ENCODE data around the gene RAB11FIP4. TPM values are rescaled to one million over a fixed set of nuclear protein-coding genes. Genes with fewer than 3 reads are reported as not detected.
A peak's percentile ranks its signal among the peaks of the same experiment; 100 is the strongest.

RAB11FIP4 gene
- total and polyA plus RNA-seq, 7 experiments from 2014 or later, result 16.1 to 82.4 (median 55.1) TPM

GRCh38 chr17:31443386-31443785 lies 51.9 kb downstream of the RAB11FIP4 start:
- H3K27ac Mint-ChIP-seq, result no peak overlapping the region
- Histone ChIP-seq H3K27me3 (ENCODE audit: control insufficient read depth in 2 of 2, insufficient read depth in 2 of 2, low read length in 2 of 2) (no peaks in the 10 kb centered on the region), H3K4me3 (ENCODE audit: low read length) (no peak overlapping the region), H3K27ac (ENCODE audit: low read depth, low read length) (no peak overlapping the region), H3K4me1 (ENCODE audit: control insufficient read depth in 2 of 2, insufficient read depth in 2 of 2, low read length in 2 of 2) (no peaks in the 10 kb centered on the region), H3K9me3 (ENCODE audit: control insufficient read depth in 2 of 3, low read length in 3 of 3) (no peaks in the 10 kb centered on the region), H3K36me3 (ENCODE audit: control insufficient read depth in 2 of 3, insufficient read depth in 3 of 3, low read length in 3 of 3) (no peaks in the 10 kb centered on the region)
- peaks cover 0 to 2% (median 0%) of the 10 kb centered on the region in 7 donors for H3K4me1 Mint-ChIP-seq
- ATAC-seq, result no peak
- H3K4me3 Mint-ChIP-seq, result no peak overlapping the region
- intact Hi-C loops (cut with micrococcal nuclease), result no loop called here
- no peak for DNase-seq
- ChIA-PET POLR2A (no interaction called here), CTCF (no interaction called here)
- peaks cover 0 to 1% (median 0%) of the 10 kb centered on the region in 11 donors for H3K9me3 Mint-ChIP-seq
- H3K27me3 Mint-ChIP-seq, result peaks cover 0 to 2% (median 0%) of the 10 kb centered on the region in 5 donors
- H3K36me3 Mint-ChIP-seq, result no peaks in the 10 kb centered on the region

GRCh38 chr17:31444026-31444425 lies 52.6 kb downstream of the RAB11FIP4 start:
- no peak for DNase-seq
- H3K4me1 ChIP-seq (ENCODE audit: control insufficient read depth in 2 of 2, insufficient read depth in 2 of 2, low read length in 2 of 2), result no peaks in the 10 kb centered on the region
- H3K27me3 ChIP-seq (ENCODE audit: control insufficient read depth in 2 of 2, insufficient read depth in 2 of 2, low read length in 2 of 2), result no peaks in the 10 kb centered on the region
- H3K9me3 Mint-ChIP-seq, result peaks cover 0 to 1% (median 0%) of the 10 kb centered on the region in 11 donors
- intact Hi-C loops (cut with micrococcal nuclease), result no loop called here
- no peaks in the 10 kb centered on the region for H3K36me3 Mint-ChIP-seq
- H3K4me3 Mint-ChIP-seq, result no peak overlapping the region
- no peak for ATAC-seq
- ChIA-PET CTCF (interaction anchor here (1.0 kb wide), 1 partner anchor 47 kb away, joined by 3 read pairs; no protein-coding TSS in a partner anchor), POLR2A (no interaction called here)
- H3K4me1 Mint-ChIP-seq, result peaks cover 0 to 4% (median 0%) of the 10 kb centered on the region in 7 donors
- no peak overlapping the region for H3K27ac Mint-ChIP-seq
- no peaks in the 10 kb centered on the region for H3K36me3 ChIP-seq (ENCODE audit: control insufficient read depth in 2 of 3, insufficient read depth in 3 of 3, low read length in 3 of 3)
- no peak overlapping the region for H3K27ac ChIP-seq (ENCODE audit: low read depth, low read length)
- H3K9me3 ChIP-seq (ENCODE audit: control insufficient read depth in 2 of 3, low read length in 3 of 3), result no peaks in the 10 kb centered on the region
- no peak overlapping the region for H3K4me3 ChIP-seq (ENCODE audit: low read length)
- peaks cover 0 to 3% (median 0%) of the 10 kb centered on the region in 5 donors for H3K27me3 Mint-ChIP-seq

- peaks cover 0 to 13% (median 0%) of the 10 kb centered on the region in 7 donors for H3K4me1 Mint-ChIP-seq
- ChIA-PET POLR2A (no interaction called here), CTCF (interaction anchor here (1.0 kb wide), 1 partner anchor 57 kb away, joined by 3 read pairs; no protein-coding TSS in a partner anchor)
Observed at GRCh38 chr17:31446195-31446967, 54.9 kb downstream of the RAB11FIP4 start.

GRCh38 chr17:31448467-31449077 lies 57.1 kb downstream of the RAB11FIP4 start:
- Histone ChIP-seq H3K4me1 (ENCODE audit: control insufficient read depth in 2 of 2, insufficient read depth in 2 of 2, low read length in 2 of 2) (no peaks in the 10 kb centered on the region), H3K9me3 (ENCODE audit: control insufficient read depth in 2 of 3, low read length in 3 of 3) (no peaks in the 10 kb centered on the region), H3K27ac (ENCODE audit: low read depth, low read length) (no peak overlapping the region), H3K27me3 (ENCODE audit: control insufficient read depth in 2 of 2, insufficient read depth in 2 of 2, low read length in 2 of 2) (no peaks in the 10 kb centered on the region), H3K4me3 (ENCODE audit: low read length) (no peak overlapping the region), H3K36me3 (ENCODE audit: control insufficient read depth in 2 of 3, insufficient read depth in 3 of 3, low read length in 3 of 3) (no peaks in the 10 kb centered on the region)
- H3K4me1 Mint-ChIP-seq, result peaks cover 0 to 15% (median 0%) of the 10 kb centered on the region in 7 donors
- H3K27me3 Mint-ChIP-seq, result peaks cover 0 to 6% (median 0%) of the 10 kb centered on the region in 5 donors
- DNase-seq (no peak), ATAC-seq (no peak)
- H3K36me3 Mint-ChIP-seq, result no peaks in the 10 kb centered on the region
- CTCF ChIA-PET, result no interaction called here
- intact Hi-C loops (cut with micrococcal nuclease), result no loop called here
- POLR2A ChIA-PET, result no interaction called here
- peak overlapping the region in 1 of 9 donors; percentile 36 for H3K27ac Mint-ChIP-seq
- peaks cover 0 to 1% (median 0%) of the 10 kb centered on the region in 11 donors for H3K9me3 Mint-ChIP-seq
- H3K4me3 Mint-ChIP-seq, result no peak overlapping the region

More at GRCh38 chr17:31446195-31446967, 54.9 kb downstream of the RAB11FIP4 start:
- H3K36me3 ChIP-seq (ENCODE audit: control insufficient read depth in 2 of 3, insufficient read depth in 3 of 3, low read length in 3 of 3), result no peaks in the 10 kb centered on the region
- H3K4me3 ChIP-seq (ENCODE audit: low read length), result no peak overlapping the region
- ATAC-seq (no peak), DNase-seq (no peak)
- intact Hi-C loops (cut with micrococcal nuclease), result no loop called here
- peaks cover 0 to 6% (median 0%) of the 10 kb centered on the region in 5 donors for H3K27me3 Mint-ChIP-seq
- no peak overlapping the region for H3K27ac Mint-ChIP-seq
- no peaks in the 10 kb centered on the region for H3K27me3 ChIP-seq (ENCODE audit: control insufficient read depth in 2 of 2, insufficient read depth in 2 of 2, low read length in 2 of 2)
- H3K9me3 ChIP-seq (ENCODE audit: control insufficient read depth in 2 of 3, low read length in 3 of 3), result no peaks in the 10 kb centered on the region
- H3K4me3 Mint-ChIP-seq, result peak overlapping the region in 1 of 10 donors; percentile 0
- H3K36me3 Mint-ChIP-seq, result no peaks in the 10 kb centered on the region
- H3K4me1 ChIP-seq (ENCODE audit: control insufficient read depth in 2 of 2, insufficient read depth in 2 of 2, low read length in 2 of 2), result no peaks in the 10 kb centered on the region
- peaks cover 0 to 1% (median 0%) of the 10 kb centered on the region in 11 donors for H3K9me3 Mint-ChIP-seq
- H3K27ac ChIP-seq (ENCODE audit: low read depth, low read length), result no peak overlapping the region

- no peak overlapping the region for H3K27ac ChIP-seq (ENCODE audit: low read depth, low read length)
- H3K27me3 Mint-ChIP-seq, result peaks cover 0 to 6% (median 0%) of the 10 kb centered on the region in 5 donors
- no peaks in the 10 kb centered on the region for H3K9me3 ChIP-seq (ENCODE audit: control insufficient read depth in 2 of 3, low read length in 3 of 3)
- no peaks in the 10 kb centered on the region for H3K36me3 ChIP-seq (ENCODE audit: control insufficient read depth in 2 of 3, insufficient read depth in 3 of 3, low read length in 3 of 3)
- no peaks in the 10 kb centered on the region for H3K36me3 Mint-ChIP-seq
- H3K4me3 ChIP-seq (ENCODE audit: low read length), result no peak overlapping the region
- no peak overlapping the region for H3K4me3 Mint-ChIP-seq
- H3K4me1 Mint-ChIP-seq, result peaks cover 0 to 15% (median 0%) of the 10 kb centered on the region in 7 donors
- H3K27ac Mint-ChIP-seq, result peak overlapping the region in 2 of 9 donors; percentile 14 to 36
- intact Hi-C loops (cut with micrococcal nuclease), result no loop called here
- H3K9me3 Mint-ChIP-seq, result peaks cover 0 to 1% (median 0%) of the 10 kb centered on the region in 11 donors
- H3K4me1 ChIP-seq (ENCODE audit: control insufficient read depth in 2 of 2, insufficient read depth in 2 of 2, low read length in 2 of 2), result no peaks in the 10 kb centered on the region
- ATAC-seq (no peak), DNase-seq (no peak)
- ChIA-PET CTCF (no interaction called here), POLR2A (no interaction called here)
- H3K27me3 ChIP-seq (ENCODE audit: control insufficient read depth in 2 of 2, insufficient read depth in 2 of 2, low read length in 2 of 2), result no peaks in the 10 kb centered on the region
Observed at GRCh38 chr17:31449111-31449510, 57.6 kb downstream of the RAB11FIP4 start.

GRCh38 chr17:31449746-31450145 lies 58.3 kb downstream of the RAB11FIP4 start:
- no peaks in the 10 kb centered on the region for H3K36me3 Mint-ChIP-seq
- H3K4me1 Mint-ChIP-seq, result peaks cover 0 to 15% (median 0%) of the 10 kb centered on the region in 7 donors
- POLR2A ChIA-PET, result no interaction called here

More at GRCh38 chr17:31449746-31450145, 58.3 kb downstream of the RAB11FIP4 start:
- Mint-ChIP-seq H3K27me3 (peaks cover 0 to 6% (median 0%) of the 10 kb centered on the region in 5 donors), H3K27ac (peak overlapping the region in 2 of 9 donors; percentile 14 to 70), H3K4me3 (no peak overlapping the region), H3K9me3 (no peaks in the 10 kb centered on the region)
- CTCF ChIA-PET, result no interaction called here
- intact Hi-C loops (cut with micrococcal nuclease), result no loop called here
- Histone ChIP-seq H3K27ac (ENCODE audit: low read depth, low read length) (no peak overlapping the region), H3K27me3 (ENCODE audit: control insufficient read depth in 2 of 2, insufficient read depth in 2 of 2, low read length in 2 of 2) (no peaks in the 10 kb centered on the region), H3K9me3 (ENCODE audit: control insufficient read depth in 2 of 3, low read length in 3 of 3) (no peaks in the 10 kb centered on the region), H3K4me1 (ENCODE audit: control insufficient read depth in 2 of 2, insufficient read depth in 2 of 2, low read length in 2 of 2) (no peaks in the 10 kb centered on the region), H3K36me3 (ENCODE audit: control insufficient read depth in 2 of 3, insufficient read depth in 3 of 3, low read length in 3 of 3) (no peaks in the 10 kb centered on the region), H3K4me3 (ENCODE audit: low read length) (no peak overlapping the region)
- DNase-seq, result no peak
- ATAC-seq, result no peak
